Endothelial cell (in vitro differentiated cells): ENCODE data around the gene CRTC1. TPM values are rescaled to one million over a fixed set of nuclear protein-coding genes. Genes with fewer than 3 reads are reported as not detected.
A peak's percentile ranks its signal among the peaks of the same experiment; 100 is the strongest.

Experiments
- DNase-seq: peaks from one replicate; pipeline ENCODE4 v3.0.0; 2021; ENCODE audit warnings: low spot score
- H3K27ac Mint-ChIP-seq: one replicate; pipeline ENCODE4 v1.8.0; 2021; ENCODE audit warnings: mixed read lengths, inconsistent platforms; ENCODE audit not compliant: unreplicated experiment
- H3K27me3 Mint-ChIP-seq: one replicate; pipeline ENCODE4 v1.8.0; 2021; ENCODE audit warnings: mild to moderate bottlenecking, moderate library complexity, mixed read lengths, inconsistent platforms; ENCODE audit not compliant: unreplicated experiment
- H3K36me3 Mint-ChIP-seq: one replicate; pipeline ENCODE4 v1.8.0; 2021; ENCODE audit warnings: mild to moderate bottlenecking, low read depth, mixed read lengths, inconsistent platforms; ENCODE audit not compliant: unreplicated experiment
- H3K4me1 Mint-ChIP-seq: one replicate; pipeline ENCODE4 v1.8.0; 2021; ENCODE audit warnings: mild to moderate bottlenecking, mixed read lengths, inconsistent platforms; ENCODE audit not compliant: unreplicated experiment
- H3K4me3 Mint-ChIP-seq: one replicate; pipeline ENCODE4 v1.8.0; 2021; ENCODE audit warnings: mild to moderate bottlenecking, mixed read lengths, inconsistent platforms; ENCODE audit not compliant: unreplicated experiment
- H3K9me3 Mint-ChIP-seq: one replicate; pipeline ENCODE4 v1.8.0; 2021; ENCODE audit warnings: mixed read lengths, inconsistent platforms; ENCODE audit not compliant: unreplicated experiment
- total RNA-seq: library from RNA; stranded (reverse); fragmentation: NEBNext Ultra II Directional; extraction: Animal tissue kit (Norgen Biotek cat#: 25700); gene quantifications from one replicate; pipeline ENCODE4 v1.2.1, GENCODE V29; 2021; ENCODE audit not compliant: unreplicated experiment
- TF ChIP-seq, protein P1 (sequence below): fragments of 200-600 bp; sonication (generic); IDR thresholded peaks from one replicate; pipeline ENCODE4 v1.5.0; 2021; ENCODE audit warnings: antibody characterized with exemption; ENCODE audit not compliant: unreplicated experiment

Gene CRTC1
- total RNA-seq, 1 donor from 2014 or later = 17.5 TPM

DNA sequence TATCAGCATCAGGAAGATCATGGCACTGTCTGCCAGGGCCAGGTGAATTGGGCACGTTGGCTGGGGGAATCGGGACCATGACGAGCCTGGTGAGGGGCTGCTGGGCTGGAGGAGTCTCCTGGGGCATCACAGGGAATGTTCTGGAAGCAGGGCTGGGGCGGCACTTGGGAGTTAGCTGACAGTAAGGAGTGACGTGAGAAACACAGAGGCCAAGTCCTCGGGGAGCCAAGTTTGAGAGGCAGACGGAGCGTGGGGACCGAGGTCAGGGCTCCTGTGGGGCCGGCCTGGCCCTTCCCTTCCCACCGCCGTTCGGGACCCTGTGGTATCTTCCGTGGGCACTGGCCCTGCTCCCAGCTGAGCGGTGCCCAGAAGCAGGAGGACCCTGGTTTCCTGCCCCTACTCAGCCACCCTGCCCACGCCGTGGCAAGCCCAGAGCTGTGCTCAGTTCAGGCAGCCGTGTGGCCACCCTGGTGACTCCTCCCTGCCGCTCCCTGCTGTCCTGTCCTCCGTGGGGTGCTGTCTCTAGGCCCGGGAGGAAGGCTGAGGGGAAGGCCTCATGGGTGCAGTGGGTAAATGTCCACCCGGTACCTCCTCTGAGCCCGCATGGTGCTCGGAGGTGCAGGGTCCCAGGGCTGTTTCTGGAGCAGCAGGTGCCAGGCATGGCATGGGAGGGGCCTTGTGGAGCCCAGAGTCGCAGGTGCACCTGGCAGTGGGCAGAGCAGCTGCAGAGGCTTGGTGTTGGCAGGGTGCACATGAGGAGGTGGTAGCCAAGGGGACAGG lies 25.2 kb downstream of the CRTC1 start:
- TF ChIP-seq, protein P1, sequence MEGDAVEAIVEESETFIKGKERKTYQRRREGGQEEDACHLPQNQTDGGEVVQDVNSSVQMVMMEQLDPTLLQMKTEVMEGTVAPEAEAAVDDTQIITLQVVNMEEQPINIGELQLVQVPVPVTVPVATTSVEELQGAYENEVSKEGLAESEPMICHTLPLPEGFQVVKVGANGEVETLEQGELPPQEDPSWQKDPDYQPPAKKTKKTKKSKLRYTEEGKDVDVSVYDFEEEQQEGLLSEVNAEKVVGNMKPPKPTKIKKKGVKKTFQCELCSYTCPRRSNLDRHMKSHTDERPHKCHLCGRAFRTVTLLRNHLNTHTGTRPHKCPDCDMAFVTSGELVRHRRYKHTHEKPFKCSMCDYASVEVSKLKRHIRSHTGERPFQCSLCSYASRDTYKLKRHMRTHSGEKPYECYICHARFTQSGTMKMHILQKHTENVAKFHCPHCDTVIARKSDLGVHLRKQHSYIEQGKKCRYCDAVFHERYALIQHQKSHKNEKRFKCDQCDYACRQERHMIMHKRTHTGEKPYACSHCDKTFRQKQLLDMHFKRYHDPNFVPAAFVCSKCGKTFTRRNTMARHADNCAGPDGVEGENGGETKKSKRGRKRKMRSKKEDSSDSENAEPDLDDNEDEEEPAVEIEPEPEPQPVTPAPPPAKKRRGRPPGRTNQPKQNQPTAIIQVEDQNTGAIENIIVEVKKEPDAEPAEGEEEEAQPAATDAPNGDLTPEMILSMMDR = no peak
- Mint-ChIP-seq H3K4me3 (no peak overlapping the region), H3K9me3 (no peaks in the 10 kb centered on the region), H3K36me3 (no peaks in the 10 kb centered on the region), H3K4me1 (no peaks in the 10 kb centered on the region), H3K27ac (peak overlapping the region; percentile 48), H3K27me3 (peaks cover 9% of the 10 kb centered on the region)
- no peak for DNase-seq

GRCh38 chr19:18709546-18709945 lies 26.1 kb downstream of the CRTC1 start:
- TF ChIP-seq, protein P1 = no peak
- Mint-ChIP-seq H3K27ac (no peak overlapping the region), H3K4me1 (no peaks in the 10 kb centered on the region), H3K4me3 (no peak overlapping the region), H3K9me3 (no peaks in the 10 kb centered on the region), H3K27me3 (peaks cover 7% of the 10 kb centered on the region), H3K36me3 (no peaks in the 10 kb centered on the region)
- no peak for DNase-seq

DNA sequence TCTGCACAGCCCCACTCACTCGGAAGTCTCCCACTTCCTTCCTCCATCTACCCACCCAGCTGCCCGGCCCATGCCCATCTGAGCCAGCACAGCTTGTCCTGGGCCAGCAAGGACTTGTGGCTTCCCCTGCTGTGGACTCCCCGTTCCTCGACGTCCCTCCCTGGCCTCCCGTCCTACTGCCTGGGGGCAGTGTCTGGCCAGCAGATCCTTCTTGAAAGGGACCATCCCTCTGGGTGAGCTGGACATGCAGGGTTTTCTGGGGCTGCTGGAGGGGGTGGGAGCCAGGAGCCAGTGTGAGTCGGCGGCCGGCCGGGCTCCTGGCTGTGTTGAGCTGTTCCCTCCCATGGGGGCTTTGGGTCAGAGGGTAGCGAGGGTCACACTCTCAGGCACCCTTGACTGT lies 26.7 kb downstream of the CRTC1 start:
- Mint-ChIP-seq H3K4me1 (no peaks in the 10 kb centered on the region), H3K27ac (no peak overlapping the region), H3K9me3 (no peaks in the 10 kb centered on the region), H3K36me3 (no peaks in the 10 kb centered on the region), H3K27me3 (peaks cover 7% of the 10 kb centered on the region), H3K4me3 (no peak overlapping the region)
- no peak for DNase-seq
- TF ChIP-seq, protein P1 = no peak

DNA sequence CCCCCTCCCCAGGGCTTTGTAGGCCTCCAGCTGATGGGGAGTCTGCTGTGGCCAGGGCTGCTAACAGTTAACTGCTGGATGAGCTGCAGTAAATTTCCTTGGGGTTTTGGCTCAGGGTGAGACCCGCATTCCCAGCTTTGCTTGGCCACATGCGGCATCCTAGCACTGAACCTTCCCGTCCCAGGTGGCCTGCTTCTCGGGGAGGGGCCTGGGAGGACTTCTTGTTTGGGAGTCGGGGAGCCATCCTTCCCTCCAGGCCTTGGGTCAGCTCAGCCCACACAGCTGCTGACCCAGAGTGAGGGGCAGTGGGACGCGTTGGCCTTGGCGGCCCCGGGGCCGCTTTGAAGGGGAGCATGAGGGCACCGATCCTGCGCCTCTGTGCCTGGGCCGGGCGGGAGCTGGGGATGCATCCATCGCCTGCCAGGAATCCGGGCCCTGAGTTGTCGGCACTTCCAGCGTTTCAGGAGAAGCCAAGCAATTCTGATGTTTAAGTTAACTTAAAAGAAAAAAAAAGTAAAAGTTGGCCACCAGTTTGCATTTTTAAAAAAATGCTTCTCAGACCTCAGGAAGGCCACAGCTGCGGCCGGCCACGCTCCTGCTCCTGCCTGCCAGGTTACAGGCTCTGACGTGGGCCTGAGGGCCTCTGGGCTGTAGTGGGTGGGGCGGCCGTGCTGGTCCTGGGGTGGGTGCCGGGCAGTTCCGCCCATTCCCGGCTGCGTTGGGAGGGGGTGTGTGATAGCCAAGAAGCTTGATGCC lies 27.7 kb downstream of the CRTC1 start:
- TF ChIP-seq, protein P1 = no peak
- H3K4me3 Mint-ChIP-seq = no peak overlapping the region
- no peak for DNase-seq
- H3K4me1 Mint-ChIP-seq = no peaks in the 10 kb centered on the region
- H3K36me3 Mint-ChIP-seq = no peaks in the 10 kb centered on the region
- H3K27me3 Mint-ChIP-seq = peaks cover 8% of the 10 kb centered on the region
- H3K27ac Mint-ChIP-seq = no peak overlapping the region
- H3K9me3 Mint-ChIP-seq = no peaks in the 10 kb centered on the region

DNA sequence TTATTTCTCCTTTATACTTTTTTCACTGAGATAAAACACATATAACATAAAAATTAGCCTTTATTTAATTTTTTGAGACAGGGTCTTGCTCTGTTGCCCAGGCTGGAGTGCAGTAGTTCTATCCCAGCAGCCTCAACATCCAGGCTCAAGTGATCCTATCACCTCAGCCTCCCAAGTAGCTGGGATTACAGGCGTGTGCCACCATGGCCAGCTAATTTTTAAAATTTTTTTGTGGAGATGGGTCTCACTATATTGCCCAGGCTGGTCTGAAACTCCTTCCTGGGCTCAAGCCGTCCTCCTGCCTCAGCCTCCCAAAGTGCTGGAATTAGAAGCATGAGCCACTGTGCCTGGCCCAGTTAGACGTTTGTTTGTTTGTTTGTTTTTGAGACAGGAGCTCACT lies 28.4 kb downstream of the CRTC1 start:
- Mint-ChIP-seq H3K4me1 (peaks cover 4% of the 10 kb centered on the region), H3K27me3 (peaks cover 8% of the 10 kb centered on the region), H3K27ac (no peak overlapping the region), H3K4me3 (no peak overlapping the region), H3K36me3 (no peaks in the 10 kb centered on the region), H3K9me3 (no peaks in the 10 kb centered on the region)
- TF ChIP-seq, protein P1 = no peak
- DNase-seq = no peak
